Measurements from ENCODE around the gene ZNRF1.

DNA sequence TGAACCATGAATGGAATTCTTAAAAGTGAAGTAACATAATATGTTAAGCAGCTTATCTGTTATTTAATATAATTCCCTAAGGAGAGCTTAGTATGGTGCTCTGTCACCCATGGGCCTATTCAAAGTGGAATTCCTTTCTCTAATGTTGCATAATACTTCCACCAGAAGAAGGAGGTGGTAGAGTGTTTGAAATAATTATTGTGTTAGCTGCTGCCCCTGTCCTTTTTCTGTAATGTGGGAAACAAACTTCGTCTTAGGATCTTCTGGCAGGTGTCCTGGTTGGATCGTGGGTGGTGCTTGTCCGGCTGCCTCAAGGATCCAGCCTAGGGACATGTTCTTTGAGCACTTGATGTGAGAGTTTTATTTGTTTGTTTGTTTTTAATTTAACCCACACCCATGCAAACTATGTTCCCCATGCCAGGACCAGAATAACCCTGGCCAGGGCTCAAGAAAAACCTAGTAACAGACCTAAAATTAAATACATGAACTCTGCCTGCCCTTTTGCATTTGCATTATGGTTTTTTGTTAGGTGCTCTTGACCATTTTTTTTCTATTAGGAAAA, 46.1 kb downstream of the ZNRF1 start:
- TF ChIP-seq, protein P1, sequence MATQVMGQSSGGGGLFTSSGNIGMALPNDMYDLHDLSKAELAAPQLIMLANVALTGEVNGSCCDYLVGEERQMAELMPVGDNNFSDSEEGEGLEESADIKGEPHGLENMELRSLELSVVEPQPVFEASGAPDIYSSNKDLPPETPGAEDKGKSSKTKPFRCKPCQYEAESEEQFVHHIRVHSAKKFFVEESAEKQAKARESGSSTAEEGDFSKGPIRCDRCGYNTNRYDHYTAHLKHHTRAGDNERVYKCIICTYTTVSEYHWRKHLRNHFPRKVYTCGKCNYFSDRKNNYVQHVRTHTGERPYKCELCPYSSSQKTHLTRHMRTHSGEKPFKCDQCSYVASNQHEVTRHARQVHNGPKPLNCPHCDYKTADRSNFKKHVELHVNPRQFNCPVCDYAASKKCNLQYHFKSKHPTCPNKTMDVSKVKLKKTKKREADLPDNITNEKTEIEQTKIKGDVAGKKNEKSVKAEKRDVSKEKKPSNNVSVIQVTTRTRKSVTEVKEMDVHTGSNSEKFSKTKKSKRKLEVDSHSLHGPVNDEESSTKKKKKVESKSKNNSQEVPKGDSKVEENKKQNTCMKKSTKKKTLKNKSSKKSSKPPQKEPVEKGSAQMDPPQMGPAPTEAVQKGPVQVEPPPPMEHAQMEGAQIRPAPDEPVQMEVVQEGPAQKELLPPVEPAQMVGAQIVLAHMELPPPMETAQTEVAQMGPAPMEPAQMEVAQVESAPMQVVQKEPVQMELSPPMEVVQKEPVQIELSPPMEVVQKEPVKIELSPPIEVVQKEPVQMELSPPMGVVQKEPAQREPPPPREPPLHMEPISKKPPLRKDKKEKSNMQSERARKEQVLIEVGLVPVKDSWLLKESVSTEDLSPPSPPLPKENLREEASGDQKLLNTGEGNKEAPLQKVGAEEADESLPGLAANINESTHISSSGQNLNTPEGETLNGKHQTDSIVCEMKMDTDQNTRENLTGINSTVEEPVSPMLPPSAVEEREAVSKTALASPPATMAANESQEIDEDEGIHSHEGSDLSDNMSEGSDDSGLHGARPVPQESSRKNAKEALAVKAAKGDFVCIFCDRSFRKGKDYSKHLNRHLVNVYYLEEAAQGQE (IDR thresholded peaks at IDR 0.05; ENCODE audit: insufficient read depth in 1 of 2, low read depth in 2 of 2, low read length in 2 of 2) = no peak
- TF ChIP-seq POLR2AphosphoS5 (IDR thresholded peaks at IDR 0.05; ENCODE audit: low read depth, low read length) (no peak), TAF1 (IDR thresholded peaks at IDR 0.05; ENCODE audit: borderline replicate concordance, insufficient read depth, low read length) (no peak), SIN3A (IDR thresholded peaks at IDR 0.05; ENCODE audit: borderline replicate concordance, insufficient read depth, low read length) (no peak)

Measured in PFSK-1 (cell line).